HUES48 (cell line): ENCODE results near the gene FMNL3.

Experiments used
- H3K27ac ChIP-seq: one replicate; pipeline ENCODE4 v1.7.0; 2013; ENCODE audit warnings: low read depth, low read length, inconsistent platforms
- H3K27me3 ChIP-seq: 2 replicates; pipeline ENCODE4 v1.6.1; 2013; ENCODE audit warnings: mild to moderate bottlenecking, low read length; ENCODE audit not compliant: control insufficient read depth, insufficient read depth
- H3K36me3 ChIP-seq: 2 replicates; pipeline ENCODE4 v1.6.1; 2013; ENCODE audit warnings: low read length; ENCODE audit not compliant: control insufficient read depth, insufficient read depth
- H3K4me1 ChIP-seq: 2 replicates; pipeline ENCODE4 v1.6.1; 2013; ENCODE audit warnings: mild to moderate bottlenecking, low read length; ENCODE audit not compliant: control insufficient read depth, insufficient read depth
- H3K4me3 ChIP-seq: 2 replicates; pipeline ENCODE4 v1.5.1; 2013; ENCODE audit warnings: mild to moderate bottlenecking, low read depth, low read length
- H3K9ac ChIP-seq: 2 replicates; pipeline ENCODE4 v1.6.1; 2013; ENCODE audit warnings: mild to moderate bottlenecking, low read depth, low read length, moderate library complexity
- H3K9me3 ChIP-seq: 2 replicates; pipeline ENCODE4 v1.6.1; 2013; ENCODE audit warnings: low read length; ENCODE audit not compliant: control insufficient read depth, insufficient read depth

Gene FMNL3

DNA sequence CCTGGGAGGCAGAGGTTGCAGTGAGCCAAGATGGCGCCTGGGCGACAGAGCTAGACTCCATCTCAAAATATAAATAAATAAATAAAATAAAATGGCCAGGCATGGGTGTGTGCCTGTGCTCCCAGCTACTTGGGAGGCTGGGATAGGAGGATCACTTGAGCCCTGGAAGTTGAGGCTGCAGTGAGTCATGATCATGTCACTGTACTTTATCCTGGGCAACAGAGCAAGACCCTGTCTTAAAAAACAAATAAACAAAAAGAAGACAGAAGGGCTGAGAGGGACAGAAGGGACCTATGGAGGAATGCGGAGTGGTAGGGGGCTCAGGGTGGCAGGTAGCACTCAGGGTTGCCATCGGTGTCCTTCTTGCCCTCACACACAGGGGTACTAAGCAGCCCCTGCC, 43.0 kb downstream of the FMNL3 start:
- no peak overlapping the region for H3K4me3 ChIP-seq
- H3K9ac ChIP-seq = no peak overlapping the region
- H3K27ac ChIP-seq = no peak overlapping the region
- no peaks in the 10 kb centered on the region for H3K9me3 ChIP-seq
- H3K36me3 ChIP-seq = peaks cover 35% of the 10 kb centered on the region
- no peaks in the 10 kb centered on the region for H3K27me3 ChIP-seq
- peaks cover 12% of the 10 kb centered on the region for H3K4me1 ChIP-seq

DNA sequence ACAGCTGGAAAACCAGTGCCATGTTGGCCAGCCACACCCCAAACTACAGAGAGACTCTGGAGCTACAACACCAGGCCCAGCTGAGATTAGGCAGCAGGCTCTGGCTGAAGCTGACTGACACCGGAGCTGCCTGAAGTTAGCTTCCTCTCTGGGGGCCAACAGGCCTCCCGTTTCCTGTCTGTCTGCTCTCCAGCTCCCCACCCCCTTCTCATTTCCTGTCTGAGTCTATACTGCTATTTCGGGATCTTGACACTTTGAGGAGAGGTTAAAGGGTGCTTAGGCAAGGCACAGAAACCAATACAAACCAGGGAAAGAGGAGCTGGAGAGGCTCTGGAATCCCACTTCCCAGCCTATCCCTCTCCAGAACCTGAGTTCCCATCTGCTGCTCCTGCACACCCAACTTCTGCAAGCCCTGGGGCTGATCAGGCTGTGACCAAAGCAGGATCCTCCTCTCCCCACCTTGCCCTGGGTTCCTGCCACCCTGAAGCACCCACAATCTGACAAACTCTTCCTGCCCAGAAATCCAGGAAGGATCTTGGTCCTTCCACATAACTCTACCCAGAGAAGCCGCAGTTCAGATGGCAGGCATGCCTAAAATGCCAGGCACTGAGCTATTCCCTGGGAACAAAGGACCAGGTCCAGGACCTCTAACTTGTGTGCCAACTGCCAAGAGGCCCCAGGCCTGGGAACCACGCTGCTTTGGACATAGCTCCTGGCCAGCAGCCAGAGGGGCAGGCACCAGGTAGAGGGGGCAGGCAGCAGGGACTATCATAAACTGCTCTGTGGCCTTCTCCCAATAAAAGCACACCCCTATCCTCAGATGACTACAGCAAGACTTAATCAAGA, 44.0 kb downstream of the FMNL3 start:
- H3K27ac ChIP-seq = peak overlapping the region; percentile 26
- peaks cover 45% of the 10 kb centered on the region for H3K36me3 ChIP-seq
- no peaks in the 10 kb centered on the region for H3K9me3 ChIP-seq
- H3K4me1 ChIP-seq = peaks cover 12% of the 10 kb centered on the region
- H3K9ac ChIP-seq = no peak overlapping the region
- no peaks in the 10 kb centered on the region for H3K27me3 ChIP-seq
- no peak overlapping the region for H3K4me3 ChIP-seq

DNA sequence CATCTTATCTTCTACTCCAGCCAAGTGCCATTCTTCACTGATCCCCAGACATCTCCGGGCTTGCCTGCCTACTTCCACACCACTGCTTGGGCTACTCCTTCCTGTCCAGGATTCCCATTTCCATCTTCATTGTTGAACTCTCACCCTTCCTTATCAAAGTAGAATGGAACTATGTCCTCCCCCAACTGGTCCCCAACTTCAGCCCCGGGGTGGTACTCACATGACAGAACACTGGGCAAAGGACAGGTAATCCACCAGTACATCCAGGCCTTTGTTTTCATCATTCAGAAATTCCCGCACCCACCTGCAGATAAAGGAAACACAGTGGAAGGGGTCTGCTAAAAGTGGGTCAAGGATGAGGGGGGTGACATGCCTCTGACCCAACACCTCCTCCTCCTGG, 45.5 kb downstream of the FMNL3 start:
- H3K9ac ChIP-seq = no peak overlapping the region
- no peaks in the 10 kb centered on the region for H3K27me3 ChIP-seq
- H3K27ac ChIP-seq = no peak overlapping the region
- peaks cover 59% of the 10 kb centered on the region for H3K36me3 ChIP-seq
- H3K4me1 ChIP-seq = peaks cover 12% of the 10 kb centered on the region
- no peak overlapping the region for H3K4me3 ChIP-seq
- H3K9me3 ChIP-seq = no peaks in the 10 kb centered on the region

DNA sequence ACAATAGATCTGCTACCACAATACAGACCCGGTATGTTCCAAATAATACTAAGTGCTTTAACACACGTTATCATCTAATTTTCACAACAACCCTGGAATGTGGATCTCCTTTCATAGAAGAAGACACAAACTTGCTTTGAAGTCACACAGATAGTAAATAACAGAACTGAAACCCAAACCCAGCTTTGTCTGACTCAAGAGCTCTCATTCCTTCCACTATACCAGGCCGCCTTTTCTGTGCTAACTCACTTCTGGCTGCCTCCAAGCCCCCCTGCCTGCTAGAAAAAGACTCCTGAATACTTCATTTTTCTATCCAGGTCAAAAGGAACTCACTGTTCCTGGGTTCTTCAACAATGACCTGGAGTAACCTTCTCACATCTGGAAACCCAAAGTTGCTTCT, 46.0 kb downstream of the FMNL3 start:
- Histone ChIP-seq H3K9ac (no peak overlapping the region), H3K4me1 (peaks cover 12% of the 10 kb centered on the region), H3K9me3 (no peaks in the 10 kb centered on the region), H3K27ac (no peak overlapping the region), H3K27me3 (no peaks in the 10 kb centered on the region), H3K36me3 (peaks cover 65% of the 10 kb centered on the region), H3K4me3 (no peak overlapping the region)

- Histone ChIP-seq H3K27ac (no peak overlapping the region), H3K36me3 (peaks cover 72% of the 10 kb centered on the region), H3K4me1 (peaks cover 12% of the 10 kb centered on the region), H3K9me3 (no peaks in the 10 kb centered on the region), H3K27me3 (no peaks in the 10 kb centered on the region), H3K4me3 (no peak overlapping the region), H3K9ac (no peak overlapping the region)
These were observed 47.5 kb downstream of the FMNL3 start for GRCh38 chr12:49659753-49660152.

GRCh38 chr12:49658276-49658675, 48.9 kb downstream of the FMNL3 start:
- no peak overlapping the region for H3K9ac ChIP-seq
- H3K36me3 ChIP-seq = peaks cover 87% of the 10 kb centered on the region
- no peaks in the 10 kb centered on the region for H3K9me3 ChIP-seq
- H3K4me1 ChIP-seq = peaks cover 8% of the 10 kb centered on the region; the same call in 1 of the 2 replicates
- no peak overlapping the region for H3K4me3 ChIP-seq
- H3K27ac ChIP-seq = no peak overlapping the region
- H3K27me3 ChIP-seq = no peaks in the 10 kb centered on the region

DNA sequence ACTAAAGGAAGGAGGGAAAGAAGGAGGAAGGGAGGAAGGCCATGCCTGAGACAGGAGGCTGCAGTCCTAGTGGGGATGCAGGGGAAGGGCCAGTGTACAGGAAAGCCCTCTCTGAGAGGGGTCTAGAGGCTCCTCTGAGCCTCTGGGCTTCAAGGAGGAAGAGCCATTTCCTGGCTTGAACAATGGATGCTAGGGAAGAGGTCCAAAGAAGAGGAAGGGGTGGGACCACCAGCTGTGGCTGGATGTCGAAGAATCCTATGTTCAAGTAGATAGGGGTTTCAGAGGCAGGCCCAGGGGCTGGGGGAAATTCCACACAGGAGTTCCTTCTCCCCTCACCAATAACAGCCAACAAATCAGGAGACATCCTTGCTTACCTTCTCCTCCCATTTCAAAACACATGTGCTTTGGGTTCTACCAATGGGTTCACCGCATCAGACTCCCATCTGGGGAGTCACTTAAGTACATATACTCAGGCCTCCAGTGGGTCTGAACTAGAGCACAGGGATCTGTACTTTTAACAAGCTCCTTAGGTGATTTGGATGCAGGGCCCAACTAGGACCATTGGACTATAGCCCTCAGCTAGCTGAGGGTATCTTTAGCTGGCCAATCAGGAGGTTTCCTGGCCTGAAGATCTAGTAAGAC, 51.5 kb downstream of the FMNL3 start:
- H3K4me3 ChIP-seq = no peak overlapping the region
- no peaks in the 10 kb centered on the region for H3K4me1 ChIP-seq
- H3K36me3 ChIP-seq = peaks cover 94% of the 10 kb centered on the region
- H3K9me3 ChIP-seq = no peaks in the 10 kb centered on the region
- H3K27me3 ChIP-seq = no peaks in the 10 kb centered on the region
- no peak overlapping the region for H3K9ac ChIP-seq
- no peak overlapping the region for H3K27ac ChIP-seq

DNA sequence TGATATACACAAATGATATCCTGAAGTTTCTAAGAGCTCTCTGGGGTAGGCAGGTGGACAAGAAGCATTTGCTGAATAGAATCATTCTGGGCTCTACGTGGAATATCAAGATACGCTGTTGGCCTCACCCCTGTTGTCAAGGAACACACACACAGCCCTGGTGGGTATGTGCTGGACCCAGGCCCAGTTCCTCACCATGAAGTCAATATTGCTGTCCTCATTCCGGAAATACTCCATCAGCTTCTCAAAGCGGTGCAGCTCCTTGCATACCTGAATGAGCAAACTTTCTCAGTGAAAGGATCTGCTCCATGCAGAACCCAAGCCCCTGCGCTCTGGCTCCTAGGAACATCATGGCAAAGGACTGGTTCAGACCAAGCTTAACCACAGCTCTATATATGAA, 52.5 kb downstream of the FMNL3 start:
- H3K36me3 ChIP-seq = peaks cover 95% of the 10 kb centered on the region

DNA sequence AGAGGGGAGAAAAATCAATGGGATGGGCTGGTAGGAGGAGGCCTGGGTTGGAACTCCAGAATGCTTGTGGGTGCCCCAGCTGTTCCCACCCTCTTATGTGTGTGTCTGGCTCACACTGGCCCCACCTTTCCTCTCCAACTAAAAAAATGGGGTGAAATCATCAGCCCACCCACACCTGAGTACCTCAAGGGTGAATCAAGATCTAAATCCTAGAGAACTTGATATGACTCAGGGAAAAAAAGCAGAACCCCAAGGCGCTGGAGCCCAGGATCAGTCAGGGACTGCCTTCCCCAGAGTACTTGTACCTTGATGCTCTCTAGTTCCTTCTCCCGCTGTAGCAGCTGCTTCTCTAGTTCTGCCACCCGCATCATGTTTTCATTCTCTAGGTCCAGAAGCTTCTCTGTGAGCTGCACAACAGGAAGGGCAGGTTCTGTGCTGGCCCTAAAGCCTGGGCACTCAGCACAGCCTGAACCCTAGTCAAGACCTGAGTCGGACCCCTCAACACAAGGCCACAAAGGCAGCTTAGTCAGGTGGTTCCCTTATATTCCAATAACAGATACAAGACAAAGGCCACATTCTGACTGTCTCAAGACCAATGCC, 54.2 kb downstream of the FMNL3 start:
- Histone ChIP-seq H3K27ac (no peak overlapping the region), H3K4me3 (no peak overlapping the region), H3K4me1 (no peaks in the 10 kb centered on the region), H3K9ac (no peak overlapping the region), H3K27me3 (no peaks in the 10 kb centered on the region), H3K36me3 (peaks cover 96% of the 10 kb centered on the region), H3K9me3 (no peaks in the 10 kb centered on the region)

More for the DNA sequence above, 52.5 kb downstream of the FMNL3 start:
- Histone ChIP-seq H3K27me3 (no peaks in the 10 kb centered on the region), H3K9ac (no peak overlapping the region), H3K27ac (no peak overlapping the region), H3K9me3 (no peaks in the 10 kb centered on the region), H3K4me3 (no peak overlapping the region), H3K4me1 (no peaks in the 10 kb centered on the region)

- Histone ChIP-seq H3K27me3 (no peaks in the 10 kb centered on the region), H3K27ac (no peak overlapping the region), H3K4me3 (no peak overlapping the region), H3K36me3 (peaks cover 96% of the 10 kb centered on the region), H3K9me3 (no peaks in the 10 kb centered on the region), H3K9ac (no peak overlapping the region), H3K4me1 (no peaks in the 10 kb centered on the region)
These were observed 55.4 kb downstream of the FMNL3 start for GRCh38 chr12:49651855-49652254.

DNA sequence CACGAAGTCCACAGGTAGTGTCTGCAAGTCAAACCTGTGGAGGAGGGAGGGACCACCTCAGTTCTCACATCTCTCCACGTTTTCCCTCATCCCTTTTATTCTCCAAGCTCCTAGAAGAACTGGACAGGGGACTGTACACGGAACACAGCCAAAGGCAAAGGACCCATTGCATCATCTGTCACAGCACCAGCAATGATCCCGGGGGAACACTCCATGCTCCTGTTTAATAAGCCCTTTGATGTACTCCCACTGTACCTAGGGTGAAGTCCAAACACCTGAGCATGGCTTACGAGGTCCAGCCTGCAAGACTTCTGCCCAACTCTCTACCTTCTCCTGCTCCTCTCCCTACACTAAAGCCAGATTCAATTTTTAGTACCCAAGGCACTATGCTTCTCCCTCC, 57.3 kb downstream of the FMNL3 start:
- Histone ChIP-seq H3K27ac (no peak overlapping the region), H3K36me3 (peaks cover 100% of the 10 kb centered on the region), H3K27me3 (no peaks in the 10 kb centered on the region), H3K9me3 (no peaks in the 10 kb centered on the region), H3K4me3 (no peak overlapping the region), H3K9ac (no peak overlapping the region), H3K4me1 (no peaks in the 10 kb centered on the region)
